ENCODE data around the gene AKT3. TPM values are rescaled to one million over a fixed set of nuclear protein-coding genes. Genes with fewer than 3 reads are reported as not detected.

The AKT3 gene
- total RNA-seq, 1 experiment from 2014 or later = 18.7 TPM

DNA sequence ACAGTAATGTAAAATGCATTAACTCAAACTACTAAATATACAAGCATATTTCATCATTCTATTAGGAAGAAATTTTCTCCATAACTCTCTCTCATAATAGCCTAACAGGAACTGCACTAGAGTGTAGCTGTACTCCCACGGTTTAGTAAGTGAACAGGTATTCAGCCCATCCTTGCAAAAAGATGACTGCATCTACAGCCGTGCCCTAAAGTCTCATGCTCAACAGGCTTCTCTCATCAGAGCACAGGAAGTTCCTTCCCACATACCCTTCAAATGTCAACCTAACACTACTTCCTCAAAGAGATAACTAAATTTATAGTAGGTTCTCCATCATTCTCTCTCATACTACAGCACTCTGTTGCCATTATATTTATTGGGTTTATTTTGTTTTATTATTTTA lies 251.6 kb downstream of the AKT3 start:
- no peaks in the 10 kb centered on the region for H4K20me1 ChIP-seq (ENCODE audit: low read length)
- intact Hi-C loops (cut with micrococcal nuclease) = no loop called here
- no peaks in the 10 kb centered on the region for H3K9me2 ChIP-seq (replicated peaks; ENCODE audit: low read length)
- TF ChIP-seq EZH2phosphoT487 (IDR thresholded peaks at IDR 0.05; ENCODE audit: borderline replicate concordance, low read length) (no peak), EZH2 (IDR thresholded peaks at IDR 0.05; ENCODE audit: low read length, unreplicated experiment) (no peak)
- TF ChIP-seq, protein P1, sequence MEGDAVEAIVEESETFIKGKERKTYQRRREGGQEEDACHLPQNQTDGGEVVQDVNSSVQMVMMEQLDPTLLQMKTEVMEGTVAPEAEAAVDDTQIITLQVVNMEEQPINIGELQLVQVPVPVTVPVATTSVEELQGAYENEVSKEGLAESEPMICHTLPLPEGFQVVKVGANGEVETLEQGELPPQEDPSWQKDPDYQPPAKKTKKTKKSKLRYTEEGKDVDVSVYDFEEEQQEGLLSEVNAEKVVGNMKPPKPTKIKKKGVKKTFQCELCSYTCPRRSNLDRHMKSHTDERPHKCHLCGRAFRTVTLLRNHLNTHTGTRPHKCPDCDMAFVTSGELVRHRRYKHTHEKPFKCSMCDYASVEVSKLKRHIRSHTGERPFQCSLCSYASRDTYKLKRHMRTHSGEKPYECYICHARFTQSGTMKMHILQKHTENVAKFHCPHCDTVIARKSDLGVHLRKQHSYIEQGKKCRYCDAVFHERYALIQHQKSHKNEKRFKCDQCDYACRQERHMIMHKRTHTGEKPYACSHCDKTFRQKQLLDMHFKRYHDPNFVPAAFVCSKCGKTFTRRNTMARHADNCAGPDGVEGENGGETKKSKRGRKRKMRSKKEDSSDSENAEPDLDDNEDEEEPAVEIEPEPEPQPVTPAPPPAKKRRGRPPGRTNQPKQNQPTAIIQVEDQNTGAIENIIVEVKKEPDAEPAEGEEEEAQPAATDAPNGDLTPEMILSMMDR (conservative IDR thresholded peaks at IDR 0.05; ENCODE audit: low read depth, low read length) = no peak
- H3K36me3 ChIP-seq (ENCODE audit: low read depth, low read length) = peaks cover 6% of the 10 kb centered on the region; the same call in 1 of the 2 replicates
- peak overlapping the region; percentile 73 for H3K27ac ChIP-seq (ENCODE audit: low read length)
- H3K9me3 ChIP-seq (ENCODE audit: low read length) = no peaks in the 10 kb centered on the region
- peaks cover 42% of the 10 kb centered on the region for H3K4me1 ChIP-seq (ENCODE audit: insufficient read depth, low read length)
- ATAC-seq (peak; percentile 94), DNase-seq (peak; percentile 94)
- no peaks in the 10 kb centered on the region for H3K79me2 ChIP-seq (ENCODE audit: low read length)
- H2AFZ ChIP-seq (ENCODE audit: low read length) = no peak overlapping the region
- peak overlapping the region; percentile 58 for H3K4me2 ChIP-seq (ENCODE audit: low read length)
- ChIA-PET POLR2A (ENCODE audit: unreplicated experiment) (no interaction called here), CTCF (no interaction called here)
- H3K27me3 ChIP-seq (ENCODE audit: low read length) = no peaks in the 10 kb centered on the region
- H3K4me3 ChIP-seq (ENCODE audit: low read length) = no peak overlapping the region
- peaks cover 8% of the 10 kb centered on the region for H3F3A ChIP-seq (ENCODE audit: low read length, unreplicated experiment)
- H3K9ac ChIP-seq (ENCODE audit: low read length) = peak overlapping the region; percentile 24; the same call in 1 of the 2 replicates
- BruUV-seq (replicated peaks) = no TSS peak

DNA sequence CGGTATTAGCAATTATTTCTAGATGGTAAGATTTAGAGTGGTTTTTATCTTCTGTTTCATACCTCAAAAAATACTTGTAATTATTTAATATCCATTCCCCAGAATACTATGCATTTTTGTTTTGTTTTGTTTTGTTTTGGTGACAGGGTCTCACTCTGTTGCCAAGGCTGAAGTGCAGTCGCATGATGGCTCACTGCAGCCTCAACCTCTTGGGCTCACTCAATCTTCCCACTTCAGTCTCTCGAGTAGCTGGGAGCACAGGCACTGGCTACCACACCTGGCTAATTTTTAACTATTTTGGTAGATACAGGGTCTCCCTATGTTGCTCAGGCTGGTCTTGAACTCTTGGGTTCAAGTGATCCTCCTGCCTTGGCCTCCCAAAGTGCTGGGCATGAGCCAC lies 252.7 kb downstream of the AKT3 start:
- peaks cover 42% of the 10 kb centered on the region for H3K4me1 ChIP-seq (ENCODE audit: insufficient read depth, low read length)
- no peak overlapping the region for H2AFZ ChIP-seq (ENCODE audit: low read length)
- DNase-seq (no peak), ATAC-seq (no peak)
- H3K4me2 ChIP-seq (ENCODE audit: low read length) = no peak overlapping the region
- POLR2A ChIA-PET (ENCODE audit: unreplicated experiment) = no interaction called here
- no peak overlapping the region for H3K4me3 ChIP-seq (ENCODE audit: low read length)
- H3K9ac ChIP-seq (ENCODE audit: low read length) = no peak overlapping the region
- H3K9me2 ChIP-seq (replicated peaks; ENCODE audit: low read length) = no peaks in the 10 kb centered on the region
- H3K27me3 ChIP-seq (ENCODE audit: low read length) = no peaks in the 10 kb centered on the region
- H3K36me3 ChIP-seq (ENCODE audit: low read depth, low read length) = peaks cover 6% of the 10 kb centered on the region; the same call in 1 of the 2 replicates
- no TSS peak for BruUV-seq (replicated peaks)
- intact Hi-C loops (cut with micrococcal nuclease) = no loop called here
- no peaks in the 10 kb centered on the region for H3K79me2 ChIP-seq (ENCODE audit: low read length)
- CTCF ChIA-PET = no interaction called here
- no peaks in the 10 kb centered on the region for H4K20me1 ChIP-seq (ENCODE audit: low read length)
- TF ChIP-seq, protein P1 (conservative IDR thresholded peaks at IDR 0.05; ENCODE audit: low read depth, low read length) = no peak
- TF ChIP-seq EZH2phosphoT487 (IDR thresholded peaks at IDR 0.05; ENCODE audit: borderline replicate concordance, low read length) (no peak), EZH2 (IDR thresholded peaks at IDR 0.05; ENCODE audit: low read length, unreplicated experiment) (no peak)
- peak overlapping the region; percentile 73 for H3K27ac ChIP-seq (ENCODE audit: low read length)
- H3K9me3 ChIP-seq (ENCODE audit: low read length) = no peaks in the 10 kb centered on the region
- H3F3A ChIP-seq (ENCODE audit: low read length, unreplicated experiment) = peaks cover 8% of the 10 kb centered on the region

DNA sequence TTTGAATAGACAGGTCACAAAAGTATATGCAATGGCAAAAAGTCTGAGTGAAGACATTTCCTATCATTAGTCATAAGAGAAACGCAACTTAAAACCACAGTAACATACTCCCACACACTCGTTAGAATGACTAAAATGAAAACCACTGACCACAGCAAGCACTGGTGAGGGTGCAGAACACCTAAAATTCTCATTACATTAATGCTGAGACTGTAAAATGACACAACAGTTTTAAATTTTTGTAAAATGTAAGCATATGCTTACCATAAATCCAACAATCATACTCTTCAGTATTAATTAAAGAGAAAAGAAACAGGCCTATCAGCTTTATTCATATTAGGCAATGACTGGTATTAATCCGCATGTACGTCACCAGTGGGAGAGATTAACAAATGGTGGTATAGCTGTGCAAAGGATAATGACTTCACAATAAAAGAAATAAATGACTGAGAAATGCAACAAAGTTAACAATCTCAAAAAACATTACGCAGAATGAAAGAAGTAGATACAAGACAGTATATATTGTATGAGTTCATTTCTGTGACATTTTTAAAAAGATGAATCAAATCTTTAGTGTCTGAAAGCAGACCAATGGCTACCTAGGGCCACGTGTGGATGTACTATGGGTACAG lies 253.5 kb downstream of the AKT3 start:
- Histone ChIP-seq H2AFZ (ENCODE audit: low read length) (no peak overlapping the region), H3K4me3 (ENCODE audit: low read length) (no peak overlapping the region), H3K27me3 (ENCODE audit: low read length) (no peaks in the 10 kb centered on the region), H3K4me2 (ENCODE audit: low read length) (peak overlapping the region; percentile 55), H3K36me3 (ENCODE audit: low read depth, low read length) (no peaks in the 10 kb centered on the region), H3K9ac (ENCODE audit: low read length) (0 out of 2 replicates have a peak overlapping the region, but pooled peaks have one; percentile 1), H3K27ac (ENCODE audit: low read length) (peak overlapping the region; percentile 73), H3K4me1 (ENCODE audit: insufficient read depth, low read length) (peaks cover 42% of the 10 kb centered on the region), H3K9me3 (ENCODE audit: low read length) (no peaks in the 10 kb centered on the region), H4K20me1 (ENCODE audit: low read length) (no peaks in the 10 kb centered on the region), H3K9me2 (replicated peaks; ENCODE audit: low read length) (no peaks in the 10 kb centered on the region), H3F3A (ENCODE audit: low read length, unreplicated experiment) (peaks cover 8% of the 10 kb centered on the region), H3K79me2 (ENCODE audit: low read length) (no peaks in the 10 kb centered on the region)
- POLR2A ChIA-PET (ENCODE audit: unreplicated experiment) = no interaction called here
- ATAC-seq = peak; percentile 66
- TF ChIP-seq, protein P1 (conservative IDR thresholded peaks at IDR 0.05; ENCODE audit: low read depth, low read length) = no peak
- TF ChIP-seq EZH2 (IDR thresholded peaks at IDR 0.05; ENCODE audit: low read length, unreplicated experiment) (no peak), EZH2phosphoT487 (IDR thresholded peaks at IDR 0.05; ENCODE audit: borderline replicate concordance, low read length) (no peak)
- intact Hi-C loops (cut with micrococcal nuclease) = no loop called here
- peak; percentile 94 for DNase-seq
- no TSS peak for BruUV-seq (replicated peaks)
- CTCF ChIA-PET = no interaction called here
